T-helper 2 cell treated with Interferon-gamma antibody and Interleukin-4, amounts not matched to agents 5 μg/mL and 100 μg/mL, for 36 hours (primary cell): Measurements from ENCODE around the gene MAPKAP1.

Experiments
- DNase-seq: peaks from one replicate; pipeline ENCODE4 v3.0.0; 2021; ENCODE audit warnings: low spot score
- H3K27ac Mint-ChIP-seq: one replicate; pipeline ENCODE4 v1.8.0; 2021; ENCODE audit warnings: mild to moderate bottlenecking, mixed read lengths
- H3K27me3 Mint-ChIP-seq: one replicate; pipeline ENCODE4 v1.8.0; 2021; ENCODE audit warnings: low read depth, mixed read lengths
- H3K36me3 Mint-ChIP-seq: one replicate; pipeline ENCODE4 v1.8.0; 2021; ENCODE audit warnings: low read depth, mixed read lengths
- H3K4me1 Mint-ChIP-seq: one replicate; pipeline ENCODE4 v1.8.0; 2021; ENCODE audit warnings: low read depth, mixed read lengths
- H3K4me3 Mint-ChIP-seq: one replicate; pipeline ENCODE4 v1.8.0; 2022; ENCODE audit warnings: mild to moderate bottlenecking, moderate library complexity, mixed read lengths
- H3K9me3 Mint-ChIP-seq: one replicate; pipeline ENCODE4 v1.8.0; 2021; ENCODE audit warnings: mixed read lengths

Gene MAPKAP1

DNA sequence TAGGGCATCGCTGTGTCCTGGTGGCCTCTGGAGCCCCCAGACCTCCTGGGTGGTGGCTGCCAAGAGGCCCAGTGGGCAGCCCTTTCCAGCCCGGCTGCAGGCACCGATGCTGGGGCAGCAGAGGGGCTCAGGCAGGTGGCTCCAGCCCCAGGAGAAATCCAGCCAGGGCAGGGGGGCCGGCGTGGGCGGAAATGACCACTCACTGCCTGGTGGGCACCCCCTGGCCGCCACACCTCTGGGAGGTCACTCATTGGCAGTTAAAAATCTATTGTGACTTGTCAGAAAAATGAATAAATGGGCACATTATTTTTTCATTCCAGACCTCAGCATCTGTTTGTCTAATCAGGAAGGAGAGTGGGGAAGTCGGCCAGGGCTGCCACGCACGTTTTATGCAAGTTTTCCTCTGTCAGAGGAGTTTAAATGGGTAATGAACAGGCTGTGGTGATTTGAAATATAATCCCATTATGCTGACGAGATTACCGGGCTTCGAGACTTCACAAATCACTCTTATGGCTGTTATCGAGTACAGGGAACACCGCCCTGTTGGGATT lies 273.5 kb downstream of the MAPKAP1 start:
- no peaks in the 10 kb centered on the region for H3K36me3 Mint-ChIP-seq
- no peak overlapping the region for H3K27ac Mint-ChIP-seq
- H3K4me3 Mint-ChIP-seq, result no peak overlapping the region
- no peak for DNase-seq
- no peaks in the 10 kb centered on the region for H3K9me3 Mint-ChIP-seq
- no peaks in the 10 kb centered on the region for H3K27me3 Mint-ChIP-seq
- H3K4me1 Mint-ChIP-seq, result no peaks in the 10 kb centered on the region

DNA sequence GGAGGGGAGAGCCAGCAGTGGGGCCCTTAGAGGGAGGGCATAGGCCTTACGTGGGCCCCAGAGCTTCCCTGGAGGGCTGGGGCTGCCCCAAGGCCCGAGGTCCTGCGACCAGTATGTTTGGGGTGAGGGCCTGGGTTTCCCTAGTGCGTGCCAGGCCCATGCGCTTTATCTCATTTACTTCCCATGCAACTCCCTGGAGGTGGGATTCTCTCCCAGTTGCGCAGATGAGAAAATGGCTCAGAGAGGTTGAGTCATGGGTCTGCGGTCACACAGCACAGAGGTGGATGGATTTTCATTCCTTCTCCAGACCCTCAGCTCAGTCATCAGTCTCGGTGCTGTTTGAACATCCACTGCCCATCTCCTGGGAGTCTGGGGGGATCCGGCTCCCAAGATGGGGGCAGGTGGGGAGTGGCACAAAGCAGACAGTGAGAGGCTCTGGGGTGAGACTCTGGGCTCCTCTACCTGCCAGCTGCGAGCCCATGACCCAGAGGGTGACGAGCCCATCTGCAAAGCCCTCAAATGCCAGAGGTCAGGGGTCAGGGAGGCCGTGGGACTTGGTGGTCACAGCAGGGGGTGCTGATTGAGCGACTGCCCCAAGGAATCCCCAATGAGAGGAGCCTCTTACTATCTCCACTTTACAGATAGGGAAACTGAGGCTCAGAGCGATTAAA lies 274.2 kb downstream of the MAPKAP1 start:
- H3K36me3 Mint-ChIP-seq, result no peaks in the 10 kb centered on the region
- H3K27me3 Mint-ChIP-seq, result no peaks in the 10 kb centered on the region
- H3K9me3 Mint-ChIP-seq, result no peaks in the 10 kb centered on the region
- no peaks in the 10 kb centered on the region for H3K4me1 Mint-ChIP-seq
- H3K4me3 Mint-ChIP-seq, result no peak overlapping the region
- H3K27ac Mint-ChIP-seq, result no peak overlapping the region
- no peak for DNase-seq

DNA sequence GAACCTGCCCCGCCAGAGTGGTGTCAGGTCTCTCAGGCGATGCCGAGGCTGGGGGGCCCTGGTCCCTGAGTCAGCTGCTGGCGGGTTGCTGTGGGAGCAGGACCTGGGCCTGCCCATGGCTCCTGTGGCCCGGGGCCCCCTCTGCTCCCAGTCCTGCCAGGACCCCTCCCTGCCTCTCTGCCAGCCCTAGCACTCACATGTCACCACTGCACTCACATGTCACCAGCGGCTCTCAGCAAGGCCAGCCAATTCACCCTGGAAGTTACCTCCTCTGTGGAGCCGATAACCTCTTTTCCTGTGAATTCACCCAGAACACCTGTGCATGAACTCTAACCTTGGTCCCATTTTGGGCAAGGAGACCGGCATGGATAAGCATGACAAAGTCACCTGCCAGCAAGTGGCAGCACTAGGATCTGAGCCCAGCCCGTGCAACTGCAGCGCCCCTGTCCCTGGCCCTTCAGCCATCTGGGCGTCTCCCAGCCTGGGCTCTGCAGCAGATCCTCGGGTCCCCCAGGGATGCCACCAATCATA lies 275.2 kb downstream of the MAPKAP1 start:
- H3K27me3 Mint-ChIP-seq, result no peaks in the 10 kb centered on the region
- no peak for DNase-seq
- H3K4me1 Mint-ChIP-seq, result no peaks in the 10 kb centered on the region
- no peaks in the 10 kb centered on the region for H3K36me3 Mint-ChIP-seq
- no peak overlapping the region for H3K4me3 Mint-ChIP-seq
- no peaks in the 10 kb centered on the region for H3K9me3 Mint-ChIP-seq
- no peak overlapping the region for H3K27ac Mint-ChIP-seq

GRCh38 chr9:125431012-125431305 lies 276.0 kb downstream of the MAPKAP1 start:
- Mint-ChIP-seq H3K4me1 (no peaks in the 10 kb centered on the region), H3K27ac (no peak overlapping the region), H3K4me3 (no peak overlapping the region), H3K27me3 (no peaks in the 10 kb centered on the region), H3K36me3 (no peaks in the 10 kb centered on the region), H3K9me3 (no peaks in the 10 kb centered on the region)
- no peak for DNase-seq

GRCh38 chr9:125430161-125431011 lies 276.6 kb downstream of the MAPKAP1 start:
- Mint-ChIP-seq H3K27ac (no peak overlapping the region), H3K27me3 (no peaks in the 10 kb centered on the region), H3K36me3 (no peaks in the 10 kb centered on the region), H3K4me3 (no peak overlapping the region), H3K4me1 (no peaks in the 10 kb centered on the region), H3K9me3 (no peaks in the 10 kb centered on the region)
- no peak for DNase-seq

DNA sequence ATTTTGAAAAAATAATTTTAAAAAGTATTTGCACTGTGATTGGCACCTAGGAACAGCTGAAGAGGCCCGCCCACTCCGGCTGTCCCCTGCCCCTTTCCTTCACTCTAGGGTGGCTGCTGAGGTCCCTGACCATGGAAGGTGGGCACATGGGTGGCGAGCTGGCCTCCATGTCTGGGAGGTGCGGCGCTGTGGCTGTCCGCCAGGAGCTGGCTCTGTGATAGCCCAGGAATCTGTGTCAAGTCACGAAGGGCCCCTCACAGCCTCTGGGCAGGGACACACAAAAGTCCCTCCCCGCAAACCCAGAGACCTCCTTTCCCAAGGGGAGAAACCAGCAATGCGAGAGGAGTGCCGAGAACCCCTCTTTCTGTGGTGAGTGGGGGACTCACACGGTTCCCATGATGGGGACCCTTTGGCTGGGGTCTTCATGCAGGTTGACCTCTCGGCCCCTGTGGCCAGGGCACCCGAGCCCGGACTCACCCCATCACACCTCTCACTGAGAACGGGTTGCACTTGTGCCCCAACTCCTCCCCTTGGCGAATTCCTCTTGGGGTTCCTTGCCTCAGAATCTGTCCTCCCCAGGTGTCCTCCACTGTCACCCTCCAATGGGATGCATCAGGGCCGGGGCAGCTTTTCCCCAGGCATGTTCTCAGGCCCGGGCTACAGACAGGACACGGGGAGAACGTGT lies 277.4 kb downstream of the MAPKAP1 start:
- Mint-ChIP-seq H3K4me1 (no peaks in the 10 kb centered on the region), H3K27me3 (no peaks in the 10 kb centered on the region), H3K9me3 (no peaks in the 10 kb centered on the region), H3K27ac (no peak overlapping the region), H3K4me3 (no peak overlapping the region), H3K36me3 (no peaks in the 10 kb centered on the region)
- no peak for DNase-seq

- Mint-ChIP-seq H3K4me1 (no peaks in the 10 kb centered on the region), H3K4me3 (no peak overlapping the region), H3K27ac (no peak overlapping the region), H3K27me3 (no peaks in the 10 kb centered on the region), H3K36me3 (no peaks in the 10 kb centered on the region), H3K9me3 (no peaks in the 10 kb centered on the region)
- DNase-seq, result no peak
These were observed 278.0 kb downstream of the MAPKAP1 start for GRCh38 chr9:125428902-125429467.

DNA sequence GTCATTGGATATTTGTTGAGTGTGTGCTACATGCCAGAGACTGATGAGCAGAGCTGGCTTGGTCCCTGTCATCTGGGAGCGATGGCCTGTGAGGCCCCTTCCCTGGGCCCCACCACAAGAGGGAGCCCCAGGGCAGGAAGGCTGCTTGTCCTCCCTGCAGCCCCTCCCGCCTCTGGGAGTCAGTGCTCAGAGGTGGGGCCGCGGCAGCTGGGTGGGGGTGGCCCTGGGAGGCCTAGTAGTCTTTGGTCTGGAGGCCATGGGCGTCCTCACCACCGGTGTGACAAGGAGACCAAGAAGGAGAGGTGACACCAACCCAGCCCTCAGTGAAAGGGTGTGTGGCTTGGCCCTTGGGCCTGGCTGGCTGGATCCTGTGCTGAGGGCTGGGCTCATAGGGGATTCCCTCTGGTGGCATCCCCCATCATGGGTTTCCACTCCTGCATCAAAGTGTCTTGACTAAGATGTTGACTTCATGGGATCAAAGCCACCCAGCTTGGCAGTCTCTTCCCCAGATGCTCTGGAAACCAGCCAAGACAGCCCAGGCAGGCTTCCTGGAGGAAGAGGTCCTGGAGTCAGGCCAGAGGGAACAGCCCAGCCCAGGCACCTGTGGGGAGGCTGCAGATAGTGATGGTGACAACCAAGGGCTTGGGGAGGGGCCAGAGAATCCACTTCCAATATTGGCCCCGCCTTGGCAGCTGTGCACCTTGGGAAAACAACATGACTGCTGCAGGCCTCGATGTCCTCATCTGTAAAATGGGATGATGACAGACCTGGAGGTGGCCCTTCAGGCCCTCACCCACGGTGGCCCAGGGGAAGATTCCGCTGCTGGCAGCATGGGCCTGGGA lies 278.7 kb downstream of the MAPKAP1 start:
- DNase-seq, result peak; percentile 28
- Mint-ChIP-seq H3K4me3 (no peak overlapping the region), H3K27ac (no peak overlapping the region), H3K4me1 (no peaks in the 10 kb centered on the region), H3K27me3 (no peaks in the 10 kb centered on the region), H3K9me3 (no peaks in the 10 kb centered on the region), H3K36me3 (no peaks in the 10 kb centered on the region)

DNA sequence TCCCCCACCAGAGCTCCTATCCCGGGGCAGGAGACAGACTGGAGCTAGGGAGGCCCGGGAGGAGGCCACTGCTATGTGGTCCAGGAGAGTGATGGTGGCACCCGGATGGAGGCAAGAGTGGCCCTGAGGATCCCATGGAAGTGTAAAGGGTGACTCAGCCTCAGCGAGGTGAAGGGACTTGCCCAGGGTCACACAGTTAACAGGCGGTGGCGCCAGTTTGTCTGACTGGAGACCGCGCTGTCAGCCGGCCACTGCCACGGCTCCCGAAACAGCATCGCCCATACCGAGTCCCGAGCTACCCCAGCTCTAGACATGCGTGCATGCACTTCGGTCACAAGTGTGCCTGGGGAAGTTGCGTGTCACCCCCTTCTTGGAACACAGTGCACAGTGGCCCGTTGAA lies 279.5 kb downstream of the MAPKAP1 start:
- no peak for DNase-seq
- Mint-ChIP-seq H3K27ac (no peak overlapping the region), H3K27me3 (no peaks in the 10 kb centered on the region), H3K36me3 (no peaks in the 10 kb centered on the region), H3K9me3 (no peaks in the 10 kb centered on the region), H3K4me3 (no peak overlapping the region), H3K4me1 (no peaks in the 10 kb centered on the region)

- Mint-ChIP-seq H3K27ac (no peak overlapping the region), H3K36me3 (no peaks in the 10 kb centered on the region), H3K4me1 (no peaks in the 10 kb centered on the region), H3K4me3 (no peak overlapping the region), H3K9me3 (no peaks in the 10 kb centered on the region), H3K27me3 (no peaks in the 10 kb centered on the region)
- no peak for DNase-seq
These were observed 280.1 kb downstream of the MAPKAP1 start for GRCh38 chr9:125426926-125427325.

DNA sequence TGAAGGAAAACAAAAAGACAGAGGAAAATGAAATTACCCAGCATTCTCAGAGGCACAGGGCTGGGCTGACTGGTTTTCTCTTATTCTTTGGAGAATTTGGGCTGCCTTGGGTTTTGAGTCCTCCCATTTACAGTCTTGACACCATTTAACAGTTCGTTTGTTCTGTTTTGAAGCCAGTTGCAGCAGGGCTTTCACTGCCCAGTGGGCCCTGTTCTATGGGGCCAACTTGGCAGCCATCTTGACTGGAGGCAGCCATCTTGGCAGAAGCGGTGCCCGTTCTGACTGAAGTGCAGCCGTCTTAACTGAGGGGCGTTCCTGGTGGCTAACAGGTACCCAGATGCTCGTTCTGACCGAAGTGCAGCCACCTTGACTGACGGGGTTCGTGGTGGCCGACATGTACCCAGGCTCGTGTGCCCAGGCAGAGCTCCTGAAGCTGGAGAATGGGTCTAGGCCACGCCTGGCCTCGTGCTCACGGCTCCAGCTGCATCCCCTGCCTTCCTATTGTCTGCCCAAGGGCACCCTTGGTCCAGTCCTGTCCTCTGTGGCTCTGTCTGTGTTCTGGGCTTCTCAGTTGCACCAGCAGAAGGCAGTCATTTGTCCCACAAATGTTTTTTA lies 281.0 kb downstream of the MAPKAP1 start:
- H3K4me3 Mint-ChIP-seq, result no peak overlapping the region
- H3K36me3 Mint-ChIP-seq, result no peaks in the 10 kb centered on the region
- no peaks in the 10 kb centered on the region for H3K4me1 Mint-ChIP-seq
- no peak overlapping the region for H3K27ac Mint-ChIP-seq
- no peaks in the 10 kb centered on the region for H3K9me3 Mint-ChIP-seq
- H3K27me3 Mint-ChIP-seq, result no peaks in the 10 kb centered on the region
- DNase-seq, result no peak

DNA sequence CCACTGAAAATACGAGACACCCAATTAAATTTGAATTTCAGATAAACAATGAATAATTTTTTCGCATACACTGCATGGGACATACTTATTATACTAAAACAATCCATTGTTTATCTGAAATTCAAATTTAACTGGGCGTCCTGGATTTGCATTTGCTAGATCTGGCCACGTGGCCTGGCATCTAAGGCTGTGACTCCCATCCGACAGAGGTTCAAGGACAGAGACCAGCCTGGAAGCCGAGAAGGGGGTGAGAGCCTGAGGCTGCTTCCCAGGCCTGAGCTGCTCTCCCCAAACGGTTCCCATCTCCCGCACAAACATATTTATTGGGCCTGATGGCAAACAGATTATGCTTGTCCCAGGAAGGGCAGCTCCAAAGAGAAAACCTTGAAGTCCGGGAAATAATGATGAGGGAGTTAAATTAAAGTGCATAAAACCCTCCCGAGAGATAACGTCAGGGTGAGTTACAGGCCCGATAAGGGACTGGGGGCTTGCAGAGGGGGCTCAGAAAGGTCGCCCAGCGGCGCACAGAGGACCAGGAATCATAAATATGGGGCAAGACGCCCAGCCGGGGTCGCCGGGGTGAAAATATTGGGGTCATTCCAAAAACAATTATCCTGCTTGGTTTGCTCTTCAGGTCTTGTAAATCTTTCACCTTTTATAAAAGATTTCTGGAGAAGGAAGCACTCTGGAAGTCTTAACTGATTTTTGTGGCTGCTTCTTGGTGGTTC lies 281.7 kb downstream of the MAPKAP1 start:
- Mint-ChIP-seq H3K4me3 (no peak overlapping the region), H3K4me1 (no peaks in the 10 kb centered on the region), H3K36me3 (no peaks in the 10 kb centered on the region), H3K27me3 (no peaks in the 10 kb centered on the region), H3K9me3 (no peaks in the 10 kb centered on the region), H3K27ac (no peak overlapping the region)
- DNase-seq, result no peak
